ENCODE results near the gene LTBP3.

LTBP3 gene

DNA sequence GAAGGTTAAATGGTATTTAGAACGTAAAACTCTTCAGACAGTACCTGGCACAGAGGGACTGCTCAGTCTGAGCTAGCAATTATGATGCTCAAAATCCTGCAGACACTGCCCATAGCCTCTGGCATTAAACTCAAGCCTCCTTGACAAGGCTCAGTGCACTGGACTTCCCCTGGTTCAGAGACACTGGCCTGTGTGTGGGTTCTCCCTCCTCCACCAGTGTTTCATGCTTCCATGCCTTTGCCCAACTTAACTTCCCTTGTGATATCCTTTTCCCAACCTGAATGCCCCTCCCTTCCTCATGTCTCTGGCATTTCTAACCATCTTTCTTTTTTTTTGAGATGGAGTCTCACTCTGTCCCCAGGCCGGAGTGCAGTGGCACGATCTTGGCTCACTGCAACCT lies 9.1 kb downstream of the LTBP3 start:
- no peaks in the 10 kb centered on the region for H3K27me3 ChIP-seq (ENCODE audit: low read length)
- no peaks in the 10 kb centered on the region for H3K9me3 ChIP-seq (ENCODE audit: insufficient read depth, low read length)
- H3K4me2 ChIP-seq (ENCODE audit: low read depth, low read length, poor library complexity, severe bottlenecking) = no peak overlapping the region
- no peak overlapping the region for H2AFZ ChIP-seq (ENCODE audit: low read depth, low read length, severe bottlenecking)
- TF ChIP-seq, protein P1, sequence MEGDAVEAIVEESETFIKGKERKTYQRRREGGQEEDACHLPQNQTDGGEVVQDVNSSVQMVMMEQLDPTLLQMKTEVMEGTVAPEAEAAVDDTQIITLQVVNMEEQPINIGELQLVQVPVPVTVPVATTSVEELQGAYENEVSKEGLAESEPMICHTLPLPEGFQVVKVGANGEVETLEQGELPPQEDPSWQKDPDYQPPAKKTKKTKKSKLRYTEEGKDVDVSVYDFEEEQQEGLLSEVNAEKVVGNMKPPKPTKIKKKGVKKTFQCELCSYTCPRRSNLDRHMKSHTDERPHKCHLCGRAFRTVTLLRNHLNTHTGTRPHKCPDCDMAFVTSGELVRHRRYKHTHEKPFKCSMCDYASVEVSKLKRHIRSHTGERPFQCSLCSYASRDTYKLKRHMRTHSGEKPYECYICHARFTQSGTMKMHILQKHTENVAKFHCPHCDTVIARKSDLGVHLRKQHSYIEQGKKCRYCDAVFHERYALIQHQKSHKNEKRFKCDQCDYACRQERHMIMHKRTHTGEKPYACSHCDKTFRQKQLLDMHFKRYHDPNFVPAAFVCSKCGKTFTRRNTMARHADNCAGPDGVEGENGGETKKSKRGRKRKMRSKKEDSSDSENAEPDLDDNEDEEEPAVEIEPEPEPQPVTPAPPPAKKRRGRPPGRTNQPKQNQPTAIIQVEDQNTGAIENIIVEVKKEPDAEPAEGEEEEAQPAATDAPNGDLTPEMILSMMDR (IDR thresholded peaks at IDR 0.05; ENCODE audit: insufficient read depth, low read length, poor library complexity, severe bottlenecking) = no peak
- no peak for TF ChIP-seq EZH2phosphoT487 (conservative IDR thresholded peaks at IDR 0.05; ENCODE audit: low read length)
- H4K20me1 ChIP-seq (ENCODE audit: low read depth, low read length) = no peaks in the 10 kb centered on the region
- no peaks in the 10 kb centered on the region for H3K36me3 ChIP-seq (ENCODE audit: low read length)
- peaks cover 11% of the 10 kb centered on the region for H3F3A ChIP-seq (ENCODE audit: insufficient read depth)
- no peaks in the 10 kb centered on the region for H3K9me2 ChIP-seq (replicated peaks; ENCODE audit: insufficient read depth, low read length)
- H3K9ac ChIP-seq (ENCODE audit: low read length) = no peak overlapping the region
- no peaks in the 10 kb centered on the region for H3K79me2 ChIP-seq (ENCODE audit: insufficient read depth, low read length)
- H3K4me3 ChIP-seq (ENCODE audit: insufficient read depth, low read length, poor library complexity, severe bottlenecking) = no peak overlapping the region
- no peak overlapping the region for H3K27ac ChIP-seq (ENCODE audit: low read depth, low read length)

DNA sequence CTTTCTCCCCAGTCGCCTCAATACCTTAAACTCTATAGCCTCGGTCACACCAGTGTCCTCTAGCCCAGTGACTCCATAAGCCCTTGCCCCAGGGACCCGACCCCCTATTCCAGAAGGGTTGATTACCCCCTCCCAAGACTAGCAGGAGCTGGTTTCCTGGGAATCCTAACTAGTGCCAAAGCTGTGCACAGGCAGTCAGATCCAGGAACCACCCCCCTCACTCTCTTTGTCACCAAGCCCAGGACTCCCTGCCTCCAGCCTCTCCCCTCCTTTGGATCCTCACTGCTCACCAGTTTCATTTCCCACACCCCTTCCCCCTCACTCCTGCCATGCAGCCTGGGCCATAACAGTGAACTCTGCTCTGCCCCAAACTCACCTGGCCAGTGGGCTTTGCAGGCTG lies 9.8 kb downstream of the LTBP3 start:
- Histone ChIP-seq H3K9ac (ENCODE audit: low read length) (no peak overlapping the region), H3K36me3 (ENCODE audit: low read length) (no peaks in the 10 kb centered on the region), H2AFZ (ENCODE audit: low read depth, low read length, severe bottlenecking) (no peak overlapping the region), H3K4me3 (ENCODE audit: insufficient read depth, low read length, poor library complexity, severe bottlenecking) (no peak overlapping the region), H4K20me1 (ENCODE audit: low read depth, low read length) (no peaks in the 10 kb centered on the region), H3K9me2 (replicated peaks; ENCODE audit: insufficient read depth, low read length) (no peaks in the 10 kb centered on the region), H3K79me2 (ENCODE audit: insufficient read depth, low read length) (no peaks in the 10 kb centered on the region), H3K27ac (ENCODE audit: low read depth, low read length) (no peak overlapping the region), H3K4me2 (ENCODE audit: low read depth, low read length, poor library complexity, severe bottlenecking) (no peak overlapping the region), H3F3A (ENCODE audit: insufficient read depth) (peaks cover 11% of the 10 kb centered on the region), H3K27me3 (ENCODE audit: low read length) (no peaks in the 10 kb centered on the region), H3K9me3 (ENCODE audit: insufficient read depth, low read length) (no peaks in the 10 kb centered on the region)
- TF ChIP-seq, protein P1 (IDR thresholded peaks at IDR 0.05; ENCODE audit: insufficient read depth, low read length, poor library complexity, severe bottlenecking) = no peak
- no peak for TF ChIP-seq EZH2phosphoT487 (conservative IDR thresholded peaks at IDR 0.05; ENCODE audit: low read length)

DNA sequence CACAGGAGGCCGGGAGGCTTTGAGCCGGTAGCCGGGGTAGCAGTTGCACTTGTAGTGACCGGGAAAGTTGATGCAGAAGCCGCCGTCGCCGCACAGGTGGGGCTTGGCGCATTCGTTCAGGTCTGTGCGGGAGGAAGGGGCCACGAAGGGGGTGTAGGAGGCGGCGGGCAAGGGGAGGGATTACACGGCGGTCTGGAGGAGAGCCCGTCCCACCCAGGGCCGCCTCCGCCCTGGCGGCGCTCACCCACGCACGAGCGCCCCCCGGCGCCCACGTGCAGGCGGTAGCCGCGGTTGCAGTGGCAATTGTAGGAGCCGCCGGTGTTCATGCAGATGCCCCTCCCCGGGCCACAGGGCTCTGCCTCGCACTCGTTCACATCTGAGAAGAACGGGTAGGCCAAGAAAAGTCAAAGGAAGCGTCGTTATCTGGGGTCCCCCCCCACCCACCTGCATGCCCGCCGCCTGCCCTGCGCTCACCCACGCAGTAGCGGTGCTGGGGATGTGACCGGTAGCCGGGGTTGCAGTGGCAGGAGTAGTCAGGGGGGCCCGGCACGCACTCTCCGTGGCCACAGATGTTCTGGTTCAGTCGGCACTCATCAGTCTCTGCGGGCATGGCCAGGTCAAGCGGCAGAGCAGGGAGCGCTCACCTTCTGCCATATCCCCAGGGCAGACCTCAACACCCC lies 10.6 kb downstream of the LTBP3 start:
- peak overlapping the region; percentile 64 for H3K4me2 ChIP-seq (ENCODE audit: low read depth, low read length, poor library complexity, severe bottlenecking)
- H3F3A ChIP-seq (ENCODE audit: insufficient read depth) = peaks cover 11% of the 10 kb centered on the region
- H3K9me3 ChIP-seq (ENCODE audit: insufficient read depth, low read length) = no peaks in the 10 kb centered on the region
- no peak overlapping the region; the same call in 1 of the 2 replicates for H3K9ac ChIP-seq (ENCODE audit: low read length)
- no peaks in the 10 kb centered on the region for H3K79me2 ChIP-seq (ENCODE audit: insufficient read depth, low read length)
- H3K9me2 ChIP-seq (replicated peaks; ENCODE audit: insufficient read depth, low read length) = no peaks in the 10 kb centered on the region
- H2AFZ ChIP-seq (ENCODE audit: low read depth, low read length, severe bottlenecking) = no peak overlapping the region
- no peaks in the 10 kb centered on the region for H3K27me3 ChIP-seq (ENCODE audit: low read length)
- no peaks in the 10 kb centered on the region for H3K36me3 ChIP-seq (ENCODE audit: low read length)
- no peaks in the 10 kb centered on the region for H4K20me1 ChIP-seq (ENCODE audit: low read depth, low read length)
- H3K27ac ChIP-seq (ENCODE audit: low read depth, low read length) = no peak overlapping the region
- TF ChIP-seq EZH2phosphoT487 (conservative IDR thresholded peaks at IDR 0.05; ENCODE audit: low read length) = no peak
- TF ChIP-seq, protein P1 (IDR thresholded peaks at IDR 0.05; ENCODE audit: insufficient read depth, low read length, poor library complexity, severe bottlenecking) = no peak
- H3K4me3 ChIP-seq (ENCODE audit: insufficient read depth, low read length, poor library complexity, severe bottlenecking) = no peak overlapping the region
